Tibial nerve (tissue), 4 donors: ENCODE data around the gene AKAP12.

Experiments
- CTCF ChIP-seq, 5 experiments: fragments of 200-600 bp in 3 of 5; fragments of 450-650 bp in 2 of 5; sonication (generic) in 3 of 5; IDR thresholded peaks; one replicate each; pipeline ENCODE4 v1.5.1; 2016 to 2019; ENCODE audit warnings: antibody characterized with exemption in 5 of 5, mild to moderate bottlenecking in 3 of 5, moderate library complexity in 2 of 5
- EP300 ChIP-seq, 2 donors: sonication (generic); formaldehyde crosslinking; IDR thresholded peaks; one replicate each; pipeline ENCODE4 v1.6.1; 2017; ENCODE audit warnings: antibody characterized with exemption in 2 of 2, mild to moderate bottlenecking in 1 of 2
- POLR2A ChIP-seq, 2 donors: fragments of 450-650 bp; IDR thresholded peaks; one replicate each; pipeline ENCODE4 v1.6.1; 2017; ENCODE audit warnings: antibody characterized with exemption in 2 of 2, mild to moderate bottlenecking in 2 of 2, moderate library complexity in 2 of 2

- no peak for TF ChIP-seq CTCF (IDR thresholded peaks at IDR 0.05)
- no peak for TF ChIP-seq EP300 (IDR thresholded peaks at IDR 0.05)
- TF ChIP-seq POLR2A (IDR thresholded peaks at IDR 0.05), result no peak
Measured at GRCh38 chr6:151326116-151326825, 86.5 kb downstream of the AKAP12 start.
